Right forelimb (tissue), 1 donor: ENCODE measurements around the gene C4BPB.

Experiments
- DNase-seq: peaks from one replicate; pipeline ENCODE4 v3.0.0-alpha.2; 2018

Gene C4BPB

DNA sequence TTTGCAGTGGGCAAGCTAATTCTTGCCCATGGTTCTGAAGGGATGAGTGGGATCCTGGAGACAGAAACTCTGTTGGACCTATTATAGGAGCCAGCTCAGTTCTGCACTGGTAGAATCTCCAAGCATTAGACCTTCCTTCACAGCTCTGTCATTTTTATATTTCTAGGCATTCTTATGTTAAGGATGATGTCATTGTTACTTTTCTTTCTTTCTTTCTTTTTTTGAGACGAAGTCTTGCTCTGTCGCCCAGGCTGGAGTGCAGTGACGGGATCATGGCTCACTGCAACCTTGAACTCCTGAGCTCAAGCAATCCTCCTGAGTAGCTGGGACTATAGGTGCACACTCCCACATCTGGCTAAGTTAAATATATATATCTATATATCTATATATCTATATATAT is 28.1 kb upstream of the C4BPB start:
- DNase-seq = no peak

GRCh38 chr1:207062058-207062457 is 26.6 kb upstream of the C4BPB start:
- DNase-seq = no peak

DNA sequence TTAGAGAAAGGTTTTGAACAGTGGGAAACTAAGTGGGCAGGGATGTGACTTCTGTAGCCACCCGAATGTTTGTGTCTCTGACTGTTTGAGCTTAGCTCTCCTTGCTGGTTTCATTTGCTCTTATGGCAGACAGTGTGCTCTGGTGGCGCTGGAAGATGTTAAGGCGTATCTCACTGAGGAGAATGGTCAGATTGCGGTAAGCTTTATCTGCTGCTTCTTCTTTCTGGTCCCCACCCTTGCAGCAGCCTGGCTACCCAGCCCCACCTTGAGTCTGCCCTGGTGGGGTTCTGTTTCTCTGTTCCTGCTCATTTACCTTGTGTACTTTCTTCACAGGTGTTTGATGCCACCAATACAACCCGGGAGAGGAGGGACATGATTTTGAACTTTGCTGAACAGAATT is 25.6 kb upstream of the C4BPB start:
- no peak for DNase-seq

- no peak for DNase-seq
Measured at GRCh38 chr1:207064561-207064960, 24.1 kb upstream of the C4BPB start.

DNA sequence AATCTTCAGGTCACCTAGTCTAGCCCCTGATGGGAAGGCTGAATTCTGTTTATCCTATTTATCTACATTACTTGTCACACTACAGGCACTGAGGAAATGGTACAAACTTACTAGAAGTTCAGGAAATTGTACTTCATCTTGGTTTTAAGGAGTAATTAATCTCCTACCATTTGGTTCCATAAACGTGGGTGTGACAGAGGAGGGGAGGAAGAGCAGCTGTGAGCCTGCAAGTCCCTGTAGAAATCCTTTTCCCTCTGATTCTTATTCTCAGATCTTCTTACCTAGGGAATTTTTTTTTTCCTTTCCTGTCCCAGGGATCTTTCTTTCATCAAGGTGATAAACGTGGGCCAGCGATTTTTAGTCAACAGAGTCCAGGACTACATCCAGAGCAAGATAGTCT is 21.5 kb upstream of the C4BPB start:
- DNase-seq = no peak

DNA sequence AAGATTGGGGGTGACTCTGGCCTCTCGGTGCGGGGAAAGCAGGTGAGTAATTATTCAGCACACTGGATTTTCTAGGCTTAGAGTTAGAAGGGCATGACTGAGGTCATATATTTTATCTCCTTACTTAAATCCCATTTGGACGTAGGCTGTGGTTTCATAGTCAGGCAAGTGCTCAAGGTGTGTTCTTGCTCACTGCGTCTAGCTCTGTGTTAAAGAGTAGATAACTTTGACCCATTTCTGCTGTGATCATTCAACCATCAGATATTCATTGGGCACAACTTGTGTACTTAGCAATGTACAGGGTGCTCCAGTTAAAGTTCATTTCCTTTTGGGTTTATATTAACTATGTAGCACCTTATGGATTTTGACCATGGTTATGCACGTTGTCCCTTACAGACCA is 21.0 kb upstream of the C4BPB start:
- no peak for DNase-seq

DNA sequence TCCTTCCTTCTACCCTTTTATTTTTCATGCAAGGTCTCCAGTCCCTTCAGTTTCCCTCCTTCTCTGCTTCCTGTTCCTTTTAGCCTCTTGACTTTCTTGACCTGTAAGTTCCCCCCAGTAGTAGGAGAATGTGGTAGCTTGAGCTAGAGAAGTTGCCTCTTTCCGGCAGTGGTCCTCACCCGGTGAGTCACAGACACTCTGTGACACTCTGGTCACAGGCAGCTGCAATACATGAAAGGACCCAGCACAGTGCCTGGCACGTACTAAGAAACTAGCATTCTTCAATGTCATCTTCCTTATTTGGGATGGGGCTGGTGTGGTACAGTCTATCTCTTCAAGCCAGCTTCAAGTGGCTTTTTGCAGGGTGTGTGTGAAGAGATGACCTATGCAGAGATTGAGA is 19.6 kb upstream of the C4BPB start:
- DNase-seq = no peak

- DNase-seq = no peak
Measured at GRCh38 chr1:207069858-207070506, 18.7 kb upstream of the C4BPB start.

GRCh38 chr1:207070811-207071210 is 17.8 kb upstream of the C4BPB start:
- no peak for DNase-seq

DNA sequence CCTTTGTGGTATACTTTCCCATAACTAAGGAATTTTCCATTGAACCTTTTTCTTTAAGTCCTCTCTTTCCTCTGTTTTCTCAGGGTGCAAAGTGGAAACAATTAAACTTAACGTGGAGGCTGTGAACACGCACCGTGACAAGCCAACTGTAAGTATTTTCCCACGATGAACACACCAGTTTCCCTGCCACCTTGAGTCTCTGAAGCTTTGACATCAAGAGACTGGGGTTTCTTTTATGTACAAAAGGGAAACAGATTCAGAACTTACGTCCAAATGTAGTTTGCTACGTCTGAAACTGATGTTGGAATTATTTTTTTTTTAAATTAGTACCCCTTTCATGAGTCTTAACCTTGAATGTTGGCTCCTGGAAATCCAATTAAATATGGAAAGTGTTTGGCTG is 17.2 kb upstream of the C4BPB start:
- no peak for DNase-seq

- DNase-seq = no peak
Measured at GRCh38 chr1:207072233-207072632, 16.4 kb upstream of the C4BPB start.

- no peak for DNase-seq
Measured at GRCh38 chr1:207073906-207074820, 14.5 kb upstream of the C4BPB start.

GRCh38 chr1:207076181-207076955 is 12.3 kb upstream of the C4BPB start:
- no peak for DNase-seq

DNA sequence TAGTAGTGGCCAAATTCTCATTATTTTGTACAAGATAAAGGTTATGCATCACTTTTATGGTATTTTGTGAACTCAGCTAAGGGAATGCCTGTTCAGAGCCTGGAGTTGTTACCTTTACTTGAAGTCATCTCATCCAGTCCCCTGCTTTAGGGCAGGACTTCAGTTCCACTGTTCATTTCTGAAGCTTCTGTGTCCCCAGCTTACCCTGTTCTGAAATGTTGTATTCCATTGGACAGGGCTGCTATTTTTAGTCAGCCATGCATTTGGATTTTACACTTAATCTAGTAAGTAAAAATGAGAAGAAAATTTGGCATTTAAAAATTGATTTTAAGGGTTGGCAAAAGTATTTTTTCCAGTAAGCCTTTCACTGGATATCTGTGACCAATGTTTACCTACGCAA is 11.6 kb upstream of the C4BPB start:
- no peak for DNase-seq

DNA sequence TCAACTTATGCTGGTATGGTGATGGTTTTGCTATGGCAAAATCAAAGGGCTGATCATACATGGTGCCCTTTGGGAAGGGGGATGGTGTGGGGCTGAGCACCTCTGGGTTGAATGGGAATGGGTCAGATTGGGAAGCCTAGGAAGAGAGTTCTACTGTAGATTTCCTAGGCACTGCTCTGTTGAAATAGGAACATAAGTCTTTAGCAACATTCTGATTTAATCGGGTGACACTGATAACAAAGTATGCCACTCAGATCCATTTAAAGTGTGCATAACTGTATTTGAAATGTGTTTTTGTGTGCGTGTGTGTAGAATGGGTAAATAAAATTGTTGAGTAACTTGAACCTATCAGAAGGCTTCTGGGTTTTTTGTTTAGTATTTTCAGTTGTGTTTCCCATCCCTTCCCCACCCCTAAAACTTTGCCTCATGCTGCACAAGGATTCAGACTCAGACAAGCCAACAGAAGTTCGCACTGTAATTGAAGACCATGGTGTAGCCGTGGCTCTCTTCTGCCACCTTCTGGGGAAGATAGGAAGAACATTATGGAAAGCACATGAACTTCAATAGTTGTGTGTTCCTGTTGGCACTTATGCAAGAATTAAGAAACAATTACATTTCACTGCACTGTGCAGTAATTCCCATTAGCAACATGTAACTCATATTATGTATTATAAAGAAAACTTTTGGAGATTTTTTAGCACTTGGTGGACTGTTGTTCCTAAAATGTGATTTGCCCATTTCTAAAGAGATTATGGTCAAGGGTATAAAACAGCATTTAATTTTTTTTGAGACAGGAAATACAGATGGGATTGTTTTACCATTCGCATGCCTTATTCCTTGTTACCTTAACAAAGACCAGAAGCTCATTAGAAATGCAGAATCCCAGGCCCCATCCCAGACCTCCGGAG is 10.9 kb upstream of the C4BPB start:
- DNase-seq = peak; percentile 70

DNA sequence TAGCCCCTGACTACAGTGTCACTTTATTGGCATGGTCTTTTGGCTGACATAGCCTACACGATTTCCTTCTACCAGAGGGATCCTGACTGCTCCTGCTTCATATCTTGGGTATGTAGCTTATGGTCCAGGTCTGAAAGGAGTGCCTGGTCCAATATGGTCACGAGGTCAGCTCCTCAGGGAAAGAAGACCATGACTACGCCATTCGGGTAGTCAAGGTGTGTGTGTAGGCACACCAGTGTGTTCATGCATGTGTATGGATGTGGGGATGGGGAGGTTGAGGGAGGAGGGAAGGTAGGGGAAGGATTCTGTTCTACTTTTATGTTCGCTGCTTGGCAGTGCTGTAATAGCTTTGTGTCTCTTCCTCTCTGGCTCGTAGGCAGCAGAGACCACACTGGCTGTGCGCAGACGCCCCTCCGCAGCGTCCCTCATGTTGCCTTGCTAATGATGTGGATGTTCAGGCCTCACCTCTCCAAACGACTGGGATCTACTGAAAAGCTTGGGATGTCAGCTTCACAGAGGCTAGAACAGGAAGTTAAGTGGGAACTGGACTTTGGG is 10.0 kb upstream of the C4BPB start:
- no peak for DNase-seq

- no peak for DNase-seq
Measured at GRCh38 chr1:207079706-207080241, 8.9 kb upstream of the C4BPB start.

GRCh38 chr1:207081088-207081487 is 7.6 kb upstream of the C4BPB start:
- no peak for DNase-seq

GRCh38 chr1:207081806-207082205 is 6.9 kb upstream of the C4BPB start:
- DNase-seq = no peak

GRCh38 chr1:207084232-207084631 is 4.4 kb upstream of the C4BPB start:
- no peak for DNase-seq

GRCh38 chr1:207084701-207085180 is 3.9 kb upstream of the C4BPB start:
- DNase-seq = peak; percentile 58

DNA sequence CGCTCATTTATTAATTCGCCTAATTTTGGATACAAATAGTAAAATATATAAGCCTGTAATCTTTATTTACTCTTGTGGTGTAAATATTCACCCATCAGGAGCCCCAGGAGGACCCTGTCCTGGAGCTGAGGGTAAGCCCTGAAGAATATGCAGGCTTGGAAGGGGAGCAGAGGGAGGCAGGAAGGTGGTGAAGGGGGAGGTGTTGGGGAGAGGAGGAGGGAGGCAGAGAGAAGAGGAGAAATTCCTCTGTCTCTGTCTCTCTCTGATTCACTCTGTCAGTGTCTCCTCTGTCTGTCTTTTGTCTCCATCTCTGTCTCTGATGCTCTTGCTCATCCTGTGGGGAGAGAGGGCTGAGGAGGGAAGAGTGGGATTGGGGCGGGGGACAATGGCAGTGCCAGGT is 2.8 kb upstream of the C4BPB start:
- DNase-seq = no peak
